Measurements from ENCODE around the gene MAN2C1.

MAN2C1 gene

GRCh38 chr15:75359537-75360250 is 8.7 kb downstream of the MAN2C1 start:
- TF ChIP-seq TAF1 (IDR thresholded peaks at IDR 0.05; ENCODE audit: borderline replicate concordance, insufficient read depth, low read length): no peak
- TF ChIP-seq REST (IDR thresholded peaks at IDR 0.05; ENCODE audit: insufficient read depth in 1 of 2, low read depth in 2 of 2, low read length in 2 of 2): no peak
- TF ChIP-seq POLR2AphosphoS5 (IDR thresholded peaks at IDR 0.05; ENCODE audit: low read depth, low read length): no peak
- no peak for TF ChIP-seq SIN3A (IDR thresholded peaks at IDR 0.05; ENCODE audit: borderline replicate concordance, insufficient read depth, low read length)
- TF ChIP-seq FOXP2 (optimal IDR thresholded peaks at IDR 0.05; ENCODE audit: borderline replicate concordance, extremely low read depth, extremely low read length, insufficient read depth): no peak

GRCh38 chr15:75358771-75359536 is 9.5 kb downstream of the MAN2C1 start:
- no peak for TF ChIP-seq POLR2AphosphoS5 (IDR thresholded peaks at IDR 0.05; ENCODE audit: low read depth, low read length)
- no peak for TF ChIP-seq SIN3A (IDR thresholded peaks at IDR 0.05; ENCODE audit: borderline replicate concordance, insufficient read depth, low read length)
- no peak for TF ChIP-seq FOXP2 (optimal IDR thresholded peaks at IDR 0.05; ENCODE audit: borderline replicate concordance, extremely low read depth, extremely low read length, insufficient read depth)
- TF ChIP-seq REST (IDR thresholded peaks at IDR 0.05; ENCODE audit: insufficient read depth in 1 of 2, low read depth in 2 of 2, low read length in 2 of 2): no peak
- TF ChIP-seq TAF1 (IDR thresholded peaks at IDR 0.05; ENCODE audit: borderline replicate concordance, insufficient read depth, low read length): no peak

GRCh38 chr15:75357976-75358673 is 10.3 kb downstream of the MAN2C1 start:
- TF ChIP-seq TAF1 (IDR thresholded peaks at IDR 0.05; ENCODE audit: borderline replicate concordance, insufficient read depth, low read length): no peak
- no peak for TF ChIP-seq POLR2AphosphoS5 (IDR thresholded peaks at IDR 0.05; ENCODE audit: low read depth, low read length)
- no peak for TF ChIP-seq SIN3A (IDR thresholded peaks at IDR 0.05; ENCODE audit: borderline replicate concordance, insufficient read depth, low read length)
- no peak for TF ChIP-seq REST (IDR thresholded peaks at IDR 0.05; ENCODE audit: insufficient read depth in 1 of 2, low read depth in 2 of 2, low read length in 2 of 2)
- TF ChIP-seq FOXP2 (optimal IDR thresholded peaks at IDR 0.05; ENCODE audit: borderline replicate concordance, extremely low read depth, extremely low read length, insufficient read depth): no peak

GRCh38 chr15:75356517-75356916 is 11.9 kb downstream of the MAN2C1 start:
- TF ChIP-seq POLR2AphosphoS5 (IDR thresholded peaks at IDR 0.05; ENCODE audit: low read depth, low read length) (no peak), SIN3A (IDR thresholded peaks at IDR 0.05; ENCODE audit: borderline replicate concordance, insufficient read depth, low read length) (no peak), REST (IDR thresholded peaks at IDR 0.05; ENCODE audit: insufficient read depth in 1 of 2, low read depth in 2 of 2, low read length in 2 of 2) (no peak), TAF1 (IDR thresholded peaks at IDR 0.05; ENCODE audit: borderline replicate concordance, insufficient read depth, low read length) (no peak), FOXP2 (optimal IDR thresholded peaks at IDR 0.05; ENCODE audit: borderline replicate concordance, extremely low read depth, extremely low read length, insufficient read depth) (no peak)

Measured in PFSK-1 (cell line).